ENCODE results near the gene SPTLC1. TPM values are rescaled to one million over a fixed set of nuclear protein-coding genes. Genes with fewer than 3 reads are reported as not detected.
"Not testable (repeated sequence)": the region's sequence is repeated elsewhere in the genome, so short reads cannot be mapped to it uniquely, and the experiment has no call there.

Gene SPTLC1
- total RNA-seq, 4 donors from 2014 or later = 53.6 to 94.6 (median 68.1) TPM

DNA sequence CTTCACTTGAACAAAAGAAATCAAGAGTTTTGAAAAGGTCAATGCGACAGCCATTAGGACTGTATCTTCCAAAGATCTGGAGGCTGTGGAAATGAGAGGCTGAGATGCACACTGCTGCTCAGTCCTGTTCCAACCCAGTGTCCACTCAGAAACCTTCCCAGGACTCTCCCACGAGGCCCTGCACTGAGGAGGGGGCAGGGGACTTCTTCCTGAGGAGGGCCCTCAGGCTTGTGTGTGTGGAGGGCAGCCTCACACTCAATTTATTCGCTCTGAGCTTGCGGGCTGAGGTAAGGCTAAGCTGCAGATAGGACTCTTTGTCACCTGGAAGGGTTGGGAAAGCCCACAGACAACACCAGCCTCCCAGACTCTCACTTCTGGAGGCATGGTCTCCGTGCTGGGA lies 95.6 kb downstream of the SPTLC1 start:
- no peak for DNase-seq
- Histone ChIP-seq H3K4me3 (no peak overlapping the region), H3K27me3 (no peaks in the 10 kb centered on the region), H3K4me1 (no peaks in the 10 kb centered on the region), H3K36me3 (no peaks in the 10 kb centered on the region), H3K9me3 (no peaks in the 10 kb centered on the region), H3K27ac (no peak overlapping the region)
- TF ChIP-seq, protein P1, sequence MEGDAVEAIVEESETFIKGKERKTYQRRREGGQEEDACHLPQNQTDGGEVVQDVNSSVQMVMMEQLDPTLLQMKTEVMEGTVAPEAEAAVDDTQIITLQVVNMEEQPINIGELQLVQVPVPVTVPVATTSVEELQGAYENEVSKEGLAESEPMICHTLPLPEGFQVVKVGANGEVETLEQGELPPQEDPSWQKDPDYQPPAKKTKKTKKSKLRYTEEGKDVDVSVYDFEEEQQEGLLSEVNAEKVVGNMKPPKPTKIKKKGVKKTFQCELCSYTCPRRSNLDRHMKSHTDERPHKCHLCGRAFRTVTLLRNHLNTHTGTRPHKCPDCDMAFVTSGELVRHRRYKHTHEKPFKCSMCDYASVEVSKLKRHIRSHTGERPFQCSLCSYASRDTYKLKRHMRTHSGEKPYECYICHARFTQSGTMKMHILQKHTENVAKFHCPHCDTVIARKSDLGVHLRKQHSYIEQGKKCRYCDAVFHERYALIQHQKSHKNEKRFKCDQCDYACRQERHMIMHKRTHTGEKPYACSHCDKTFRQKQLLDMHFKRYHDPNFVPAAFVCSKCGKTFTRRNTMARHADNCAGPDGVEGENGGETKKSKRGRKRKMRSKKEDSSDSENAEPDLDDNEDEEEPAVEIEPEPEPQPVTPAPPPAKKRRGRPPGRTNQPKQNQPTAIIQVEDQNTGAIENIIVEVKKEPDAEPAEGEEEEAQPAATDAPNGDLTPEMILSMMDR (IDR thresholded peaks at IDR 0.05) = no peak
- no peak for TF ChIP-seq POLR2A (IDR thresholded peaks at IDR 0.05)

DNA sequence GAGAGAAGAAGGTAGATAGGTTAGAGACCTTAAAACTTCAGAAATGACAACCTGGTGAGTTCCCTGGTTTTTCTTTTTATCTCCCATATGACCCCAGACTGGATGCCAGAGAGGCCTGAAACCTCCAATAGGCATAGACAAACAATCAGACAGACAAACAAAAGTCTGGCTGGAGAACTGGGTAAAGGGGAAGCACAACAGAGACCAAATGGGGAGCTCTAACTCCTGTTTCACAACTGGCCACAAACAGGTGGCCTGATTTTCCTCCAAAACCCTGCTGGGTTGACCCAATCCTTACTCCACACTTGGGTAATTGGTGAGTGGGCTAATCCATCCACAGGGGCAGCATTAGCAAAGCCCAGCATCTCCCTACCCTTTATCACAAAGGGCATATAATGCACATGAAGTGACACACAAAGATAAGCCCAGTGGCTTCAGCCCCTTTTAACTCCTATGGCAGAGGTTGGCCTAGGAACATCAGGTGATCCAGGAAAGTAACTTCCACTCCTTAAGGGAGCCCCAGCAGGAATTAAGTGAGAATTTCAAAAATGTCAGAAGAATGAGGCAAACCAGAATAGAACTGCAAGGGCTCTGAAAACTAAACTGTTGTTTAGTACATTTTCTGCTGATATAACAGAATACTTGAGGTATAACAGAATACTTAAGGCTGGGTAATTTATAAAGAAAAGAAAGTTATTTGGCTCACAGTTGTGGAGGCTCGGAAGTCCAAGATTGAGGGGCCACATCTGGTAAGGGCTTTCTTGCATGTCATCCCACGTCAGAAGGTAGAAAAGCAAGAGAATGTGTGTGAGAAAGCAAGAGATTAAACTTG lies 104.3 kb downstream of the SPTLC1 start:
- no peak for TF ChIP-seq POLR2A (IDR thresholded peaks at IDR 0.05)
- TF ChIP-seq, protein P1 (IDR thresholded peaks at IDR 0.05) = no peak
- H3K27me3 ChIP-seq = no peaks in the 10 kb centered on the region
- no peaks in the 10 kb centered on the region for H3K9me3 ChIP-seq
- no peaks in the 10 kb centered on the region for H3K36me3 ChIP-seq
- no peak overlapping the region for H3K4me3 ChIP-seq
- no peak overlapping the region for H3K27ac ChIP-seq
- no peaks in the 10 kb centered on the region for H3K4me1 ChIP-seq
- no peak for DNase-seq

DNA sequence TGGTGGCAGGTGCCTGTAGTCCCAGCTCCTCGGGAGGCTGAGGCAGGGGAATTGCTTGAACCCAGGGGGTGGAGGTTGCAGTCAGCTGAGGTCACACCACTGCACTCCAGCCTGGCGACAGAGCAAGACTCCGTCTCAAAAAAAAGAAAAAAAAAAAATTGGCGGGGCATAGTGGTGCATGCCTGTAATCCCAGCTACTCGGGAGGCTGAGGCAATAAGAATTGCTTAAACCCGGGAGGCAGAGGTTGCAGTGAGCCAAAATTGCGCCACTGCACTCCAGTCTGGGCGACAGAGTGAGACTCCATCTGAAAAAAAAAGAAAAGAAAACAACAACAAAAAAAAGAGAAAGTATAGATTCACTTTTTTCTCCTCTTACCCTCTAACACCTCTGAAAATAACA lies 105.0 kb downstream of the SPTLC1 start:
- DNase-seq, H3K4me3 ChIP-seq, H3K9me3 ChIP-seq, H3K4me1 ChIP-seq, H3K27me3 ChIP-seq, H3K27ac ChIP-seq, H3K36me3 ChIP-seq: not testable (repeated sequence)

DNA sequence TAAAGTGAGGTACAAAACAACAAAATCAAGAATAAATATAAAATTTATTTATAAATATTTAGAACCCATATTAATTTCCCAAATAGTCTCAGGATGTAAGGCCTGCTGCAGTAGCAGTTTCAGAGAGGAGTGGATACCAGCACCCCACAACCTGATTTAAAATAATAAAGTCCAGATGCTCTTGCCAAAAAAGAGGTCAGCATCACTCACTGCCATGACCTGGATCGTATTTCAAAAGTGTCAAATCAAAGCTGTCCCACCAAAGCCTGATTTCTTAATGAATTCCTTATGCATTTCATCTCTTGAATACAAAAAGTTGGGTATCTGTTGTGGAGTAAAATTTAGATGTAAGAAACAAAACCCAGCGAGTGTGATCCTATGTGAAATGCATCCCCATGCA lies 107.2 kb downstream of the SPTLC1 start:
- H3K4me1 ChIP-seq = no peaks in the 10 kb centered on the region
- TF ChIP-seq POLR2A (IDR thresholded peaks at IDR 0.05) = no peak
- TF ChIP-seq, protein P1 (IDR thresholded peaks at IDR 0.05) = no peak
- H3K27ac ChIP-seq = no peak overlapping the region
- H3K36me3 ChIP-seq = no peaks in the 10 kb centered on the region
- DNase-seq = no peak
- H3K27me3 ChIP-seq = no peaks in the 10 kb centered on the region
- no peak overlapping the region for H3K4me3 ChIP-seq
- no peaks in the 10 kb centered on the region for H3K9me3 ChIP-seq

DNA sequence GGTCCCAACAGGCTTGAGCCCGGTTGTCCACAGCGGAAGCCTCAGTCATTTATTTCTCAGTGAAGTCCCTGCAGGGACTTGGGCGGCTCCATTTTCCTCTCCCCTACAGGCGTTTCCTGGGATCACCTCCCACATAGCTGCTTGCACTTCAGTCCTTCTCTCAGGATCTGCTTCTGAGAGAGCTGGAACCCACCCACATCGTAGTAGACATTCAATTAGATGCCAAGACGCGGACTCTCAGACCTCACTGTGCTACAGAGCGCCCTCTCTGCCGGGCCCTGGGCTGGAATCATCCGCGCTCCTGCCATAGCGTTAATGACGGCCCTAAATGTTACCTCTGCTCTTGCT lies 111.2 kb downstream of the SPTLC1 start:
- H3K27ac ChIP-seq = no peak overlapping the region
- H3K4me1 ChIP-seq = no peaks in the 10 kb centered on the region
- DNase-seq = no peak
- no peaks in the 10 kb centered on the region for H3K9me3 ChIP-seq
- H3K4me3 ChIP-seq = no peak overlapping the region
- H3K27me3 ChIP-seq = no peaks in the 10 kb centered on the region
- TF ChIP-seq, protein P1 (IDR thresholded peaks at IDR 0.05) = no peak
- TF ChIP-seq POLR2A (IDR thresholded peaks at IDR 0.05) = no peak
- no peaks in the 10 kb centered on the region for H3K36me3 ChIP-seq

DNA sequence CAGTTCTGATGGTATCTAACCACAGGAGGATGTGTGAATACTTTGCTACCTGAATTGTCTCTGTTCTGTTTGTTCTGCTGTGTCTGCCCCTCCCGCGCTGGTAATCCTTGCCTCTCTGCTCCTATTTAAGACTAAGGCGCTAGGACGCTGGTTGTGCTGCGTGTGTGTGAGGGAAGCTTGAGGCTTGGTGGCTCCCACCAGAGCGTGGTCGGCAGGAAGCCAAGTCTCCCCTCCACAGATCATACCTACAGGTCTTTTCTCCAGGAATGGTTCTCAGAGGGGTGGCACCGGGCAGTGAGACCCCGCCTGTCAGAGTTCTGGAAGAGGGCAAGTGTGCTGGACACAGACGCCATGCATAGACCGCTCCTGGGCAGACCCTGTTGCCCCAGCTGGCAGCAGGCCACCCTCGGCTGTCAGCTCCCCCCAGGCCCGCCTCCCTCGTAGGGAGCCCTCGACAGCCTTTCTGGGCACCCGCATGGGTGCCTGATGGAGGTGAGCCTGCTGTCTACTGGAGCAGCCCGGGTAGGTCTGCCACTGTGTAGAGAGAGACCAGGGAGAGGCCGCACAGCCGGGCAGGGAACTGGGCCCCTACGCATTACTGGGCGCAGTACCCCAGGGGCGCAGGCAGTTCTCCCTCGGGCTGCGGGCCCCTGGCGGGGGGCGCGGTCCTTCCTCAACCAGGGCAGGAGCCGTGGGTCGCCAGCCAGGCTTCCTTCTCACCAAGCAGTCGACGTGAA lies 111.7 kb downstream of the SPTLC1 start:
- Histone ChIP-seq H3K36me3 (no peaks in the 10 kb centered on the region), H3K4me3 (no peak overlapping the region), H3K27me3 (no peaks in the 10 kb centered on the region), H3K4me1 (no peaks in the 10 kb centered on the region), H3K9me3 (no peaks in the 10 kb centered on the region), H3K27ac (no peak overlapping the region)
- no peak for TF ChIP-seq POLR2A (IDR thresholded peaks at IDR 0.05)
- TF ChIP-seq, protein P1 (IDR thresholded peaks at IDR 0.05) = no peak
- no peak for DNase-seq

DNA sequence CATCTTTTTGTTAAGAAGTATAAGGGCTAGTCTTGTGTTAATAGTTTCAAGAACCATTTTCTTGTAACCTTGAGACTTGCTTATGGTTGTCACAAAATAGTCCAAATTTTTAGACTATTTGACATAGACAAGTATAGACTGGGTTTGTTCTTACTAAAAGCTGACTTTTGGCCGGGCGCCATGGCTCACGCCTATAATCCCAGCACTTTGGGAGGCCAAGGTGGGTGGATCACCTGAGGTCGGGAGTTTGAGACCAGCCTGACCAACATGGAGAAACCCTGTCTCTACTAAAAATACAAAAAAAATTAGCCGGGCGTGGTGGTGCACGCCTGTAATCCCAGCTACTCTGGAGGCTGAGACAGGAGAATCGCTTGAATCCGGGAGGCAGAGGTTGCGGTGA lies 113.3 kb downstream of the SPTLC1 start:
- not testable (repeated sequence) for H3K9me3 ChIP-seq, H3K36me3 ChIP-seq, H3K27ac ChIP-seq, H3K4me3 ChIP-seq, H3K27me3 ChIP-seq, DNase-seq, H3K4me1 ChIP-seq

All from Peyer's patch (tissue), 4 donors.